Parathyroid adenoma (tissue), 2 donors: ENCODE measurements around the gene KRT40.

Experiments used
- H2AFZ ChIP-seq: fragments of 300-600 bp; sonication (generic); one replicate; pipeline ENCODE4 v1.7.0; 2017; ENCODE audit warnings: antibody characterized with exemption, mild to moderate bottlenecking
- H3K27ac ChIP-seq: fragments of 300-600 bp; sonication (generic); one replicate; pipeline ENCODE4 v1.7.0; 2017
- H3K27me3 ChIP-seq: fragments of 300-600 bp; sonication (generic); one replicate; pipeline ENCODE4 v1.7.0; 2017; ENCODE audit warnings: low read length; ENCODE audit not compliant: control insufficient read depth, insufficient read depth
- H3K36me3 ChIP-seq: fragments of 300-600 bp; sonication (generic); one replicate; pipeline ENCODE4 v1.7.0; 2017; ENCODE audit warnings: low read length; ENCODE audit not compliant: control insufficient read depth, insufficient read depth
- H3K4me1 ChIP-seq: fragments of 300-600 bp; sonication (generic); one replicate; pipeline ENCODE4 v1.7.0; 2017; ENCODE audit warnings: control low read depth
- H3K4me2 ChIP-seq: fragments of 300-600 bp; sonication (generic); one replicate; pipeline ENCODE4 v1.7.0; 2017; ENCODE audit warnings: low read length
- H3K4me3 ChIP-seq: fragments of 300-600 bp; sonication (generic); one replicate; pipeline ENCODE4 v1.7.0; 2017; ENCODE audit warnings: low read depth, low read length
- H3K79me2 ChIP-seq: fragments of 300-600 bp; sonication (generic); one replicate; pipeline ENCODE4 v1.7.0; 2017; ENCODE audit warnings: control low read depth
- H3K9ac ChIP-seq: fragments of 300-600 bp; sonication (generic); one replicate; pipeline ENCODE4 v1.7.0; 2017; ENCODE audit warnings: mild to moderate bottlenecking
- H3K9me3 ChIP-seq: fragments of 300-600 bp; sonication (generic); one replicate; pipeline ENCODE4 v1.7.0; 2017; ENCODE audit warnings: low read length; ENCODE audit not compliant: control insufficient read depth
- TF ChIP-seq, protein P1 (sequence below): fragments of 300-600 bp; sonication (generic); IDR thresholded peaks from one replicate; pipeline ENCODE4 v1.7.0; 2017; ENCODE audit warnings: antibody characterized with exemption, mild to moderate bottlenecking
- donor health status: primary hyperparathyroidism.

KRT40 gene

DNA sequence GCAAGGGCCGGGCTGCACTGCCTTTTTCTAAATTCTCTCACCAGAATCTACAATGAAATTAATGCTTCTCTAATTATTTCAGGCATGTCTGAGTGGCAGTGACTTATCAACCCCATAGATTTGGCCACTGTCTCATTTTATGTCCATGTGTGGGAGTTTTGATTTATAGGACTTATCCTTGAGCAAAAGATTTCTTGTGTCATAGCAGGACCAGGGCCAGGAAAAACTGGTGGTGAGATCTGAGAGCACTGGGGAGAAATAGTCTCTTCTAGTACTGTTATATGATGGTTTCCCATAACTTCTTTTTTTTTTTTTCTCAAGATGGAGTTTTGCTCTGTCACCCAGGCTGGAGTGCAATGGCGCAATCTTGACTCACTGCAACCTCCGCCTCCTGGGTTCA lies 45.1 kb downstream of the KRT40 start:
- H3K9me3 ChIP-seq = no peaks in the 10 kb centered on the region
- no peaks in the 10 kb centered on the region for H3K4me1 ChIP-seq
- no peaks in the 10 kb centered on the region for H3K27me3 ChIP-seq
- no peak overlapping the region for H3K9ac ChIP-seq
- no peak overlapping the region for H2AFZ ChIP-seq
- no peak overlapping the region for H3K27ac ChIP-seq
- no peak overlapping the region for H3K4me3 ChIP-seq
- TF ChIP-seq, protein P1, sequence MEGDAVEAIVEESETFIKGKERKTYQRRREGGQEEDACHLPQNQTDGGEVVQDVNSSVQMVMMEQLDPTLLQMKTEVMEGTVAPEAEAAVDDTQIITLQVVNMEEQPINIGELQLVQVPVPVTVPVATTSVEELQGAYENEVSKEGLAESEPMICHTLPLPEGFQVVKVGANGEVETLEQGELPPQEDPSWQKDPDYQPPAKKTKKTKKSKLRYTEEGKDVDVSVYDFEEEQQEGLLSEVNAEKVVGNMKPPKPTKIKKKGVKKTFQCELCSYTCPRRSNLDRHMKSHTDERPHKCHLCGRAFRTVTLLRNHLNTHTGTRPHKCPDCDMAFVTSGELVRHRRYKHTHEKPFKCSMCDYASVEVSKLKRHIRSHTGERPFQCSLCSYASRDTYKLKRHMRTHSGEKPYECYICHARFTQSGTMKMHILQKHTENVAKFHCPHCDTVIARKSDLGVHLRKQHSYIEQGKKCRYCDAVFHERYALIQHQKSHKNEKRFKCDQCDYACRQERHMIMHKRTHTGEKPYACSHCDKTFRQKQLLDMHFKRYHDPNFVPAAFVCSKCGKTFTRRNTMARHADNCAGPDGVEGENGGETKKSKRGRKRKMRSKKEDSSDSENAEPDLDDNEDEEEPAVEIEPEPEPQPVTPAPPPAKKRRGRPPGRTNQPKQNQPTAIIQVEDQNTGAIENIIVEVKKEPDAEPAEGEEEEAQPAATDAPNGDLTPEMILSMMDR = no peak
- H3K79me2 ChIP-seq = no peaks in the 10 kb centered on the region
- H3K36me3 ChIP-seq = no peaks in the 10 kb centered on the region
- no peak overlapping the region for H3K4me2 ChIP-seq

- TF ChIP-seq, protein P1 = no peak
- H3K4me1 ChIP-seq = no peaks in the 10 kb centered on the region
- no peak within 1 kb of the TSS for H3K9ac ChIP-seq
- H3K79me2 ChIP-seq = no peaks in the 10 kb centered on the region
- no peaks in the 10 kb centered on the region for H3K27me3 ChIP-seq
- H3K4me3 ChIP-seq = no peak within 1 kb of the TSS
- no peak within 1 kb of the TSS for H3K4me2 ChIP-seq
- H2AFZ ChIP-seq = no peak within 1 kb of the TSS
- H3K36me3 ChIP-seq = no peaks in the 10 kb centered on the region
- no peaks in the 10 kb centered on the region for H3K9me3 ChIP-seq
- H3K27ac ChIP-seq = no peak within 1 kb of the TSS
These were observed 46.7 kb downstream of the KRT40 start, which contains the start of gene KRT23 for GRCh38 chr17:40937384-40937819. Gene KRT23, minus strand, starts transcription at chr17:40937646. Its CDS starts 1,043 bp downstream, at chr17:40936603.

DNA sequence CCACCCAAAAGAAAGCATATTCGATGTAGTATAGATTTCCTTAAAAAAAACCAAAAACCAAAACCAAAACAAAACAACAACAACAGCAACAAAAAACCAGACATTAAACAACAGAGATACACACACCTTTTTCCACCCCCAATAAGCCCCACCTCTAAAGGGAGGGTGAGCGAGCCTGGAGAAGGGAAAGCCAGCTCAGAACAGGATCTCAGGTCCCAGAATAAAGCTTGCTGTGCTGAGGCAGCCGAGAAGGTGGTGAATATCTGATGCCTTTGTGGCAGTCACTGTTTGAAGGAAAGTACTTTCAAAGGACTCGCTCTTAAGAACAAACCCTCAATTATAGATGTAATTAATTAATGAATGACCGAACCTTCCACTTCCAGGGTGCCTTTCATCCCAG lies 47.1 kb downstream of the KRT40 start:
- TF ChIP-seq, protein P1 = no peak
- Histone ChIP-seq H3K27me3 (no peaks in the 10 kb centered on the region), H3K27ac (no peak overlapping the region), H2AFZ (no peak overlapping the region), H3K4me2 (no peak overlapping the region), H3K36me3 (no peaks in the 10 kb centered on the region), H3K79me2 (no peaks in the 10 kb centered on the region), H3K4me3 (no peak overlapping the region), H3K4me1 (no peaks in the 10 kb centered on the region), H3K9ac (no peak overlapping the region), H3K9me3 (no peaks in the 10 kb centered on the region)

GRCh38 chr17:40936437-40936971 lies 47.6 kb downstream of the KRT40 start:
- Histone ChIP-seq H3K4me2 (no peak overlapping the region), H3K36me3 (no peaks in the 10 kb centered on the region), H3K27me3 (no peaks in the 10 kb centered on the region), H3K9me3 (no peaks in the 10 kb centered on the region), H3K4me3 (no peak overlapping the region), H2AFZ (no peak overlapping the region), H3K4me1 (no peaks in the 10 kb centered on the region), H3K27ac (no peak overlapping the region), H3K9ac (no peak overlapping the region), H3K79me2 (no peaks in the 10 kb centered on the region)
- TF ChIP-seq, protein P1 = no peak

DNA sequence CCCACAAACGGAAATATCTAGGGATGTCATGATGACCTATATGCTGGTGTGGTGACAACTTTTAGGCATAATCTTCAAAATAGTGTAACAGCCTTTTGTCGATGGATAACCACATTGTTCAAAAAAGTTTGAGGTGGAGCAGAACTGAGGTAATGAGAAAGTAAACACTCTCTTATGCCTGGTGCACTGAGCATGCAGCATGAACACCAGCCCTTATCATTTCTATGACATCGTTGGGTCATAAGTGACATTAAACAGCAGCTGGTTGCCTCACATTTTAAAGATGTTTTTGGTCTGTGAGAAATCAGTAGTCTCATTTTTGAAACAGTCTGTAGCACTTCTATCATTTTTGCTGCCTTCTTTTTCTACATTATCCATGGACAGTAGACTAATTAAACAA lies 48.5 kb downstream of the KRT40 start:
- Histone ChIP-seq H3K79me2 (no peaks in the 10 kb centered on the region), H2AFZ (no peak overlapping the region), H3K27me3 (no peaks in the 10 kb centered on the region), H3K9ac (no peak overlapping the region), H3K4me2 (no peak overlapping the region), H3K9me3 (no peaks in the 10 kb centered on the region), H3K27ac (no peak overlapping the region), H3K4me1 (no peaks in the 10 kb centered on the region), H3K4me3 (no peak overlapping the region), H3K36me3 (no peaks in the 10 kb centered on the region)
- TF ChIP-seq, protein P1 = no peak
